DOHH2 (cell line): ENCODE data around the gene INHBC.
A peak's percentile ranks its signal among the peaks of the same experiment; 100 is the strongest.

ENCODE experiments used
- H3F3A ChIP-seq: fragments of 200-600 bp; sonication (generic), shearing (Covaris generic); 2 replicates; pipeline ENCODE4 v1.6.0; 2016; ENCODE audit warnings: antibody characterized with exemption, mild to moderate bottlenecking; ENCODE audit not compliant: control insufficient read depth, insufficient read depth
- H3K27ac ChIP-seq: fragments of 200-600 bp; sonication (generic); 2 replicates; pipeline ENCODE4 v1.5.1; 2014; ENCODE audit warnings: low read depth, mild to moderate bottlenecking, low read length, moderate library complexity
- H3K27me3 ChIP-seq: fragments of 200-600 bp; sonication (generic); 2 replicates; pipeline ENCODE4 v1.6.1; 2014; ENCODE audit warnings: mild to moderate bottlenecking, low read length, mixed read lengths; ENCODE audit not compliant: control insufficient read depth
- H3K36me3 ChIP-seq: fragments of 200-600 bp; sonication (generic); 2 replicates; pipeline ENCODE4 v1.6.1; 2014; ENCODE audit warnings: mild to moderate bottlenecking, low read length, moderate library complexity, mixed read lengths; ENCODE audit not compliant: control insufficient read depth
- H3K4me1 ChIP-seq: fragments of 200-600 bp; sonication (generic); 2 replicates; pipeline ENCODE4 v1.6.1; 2014; ENCODE audit warnings: mild to moderate bottlenecking, low read length, mixed read lengths; ENCODE audit not compliant: control insufficient read depth
- H3K4me2 ChIP-seq: fragments of 200-600 bp; sonication (generic); 2 replicates; pipeline ENCODE4 v1.6.0; 2014; ENCODE audit warnings: mild to moderate bottlenecking, low read length, moderate library complexity
- H3K4me3 ChIP-seq: fragments of 200-600 bp; sonication (generic); 2 replicates; pipeline ENCODE4 v1.5.1; 2014; ENCODE audit warnings: mild to moderate bottlenecking, low read length, mixed read lengths
- H3K79me2 ChIP-seq: fragments of 200-600 bp; sonication (generic); 2 replicates; pipeline ENCODE4 v1.6.1; 2014; ENCODE audit warnings: mild to moderate bottlenecking, low read length, mixed read lengths; ENCODE audit not compliant: control insufficient read depth
- H3K9me2 ChIP-seq: fragments of 200-600 bp; sonication (generic); replicated peaks from 2 replicates; pipeline ENCODE4 v1.6.1; 2014; ENCODE audit warnings: mild to moderate bottlenecking, low read length, mixed read lengths; ENCODE audit not compliant: control insufficient read depth
- H3K9me3 ChIP-seq: fragments of 200-600 bp; sonication (generic); 2 replicates; pipeline ENCODE4 v1.6.1; 2014; ENCODE audit warnings: antibody characterized with exemption, low read length, mixed read lengths; ENCODE audit not compliant: control insufficient read depth, insufficient read depth
- H4K20me1 ChIP-seq: fragments of 200-600 bp; sonication (generic); 2 replicates; pipeline ENCODE4 v1.6.0; 2014; ENCODE audit warnings: low read depth, mild to moderate bottlenecking, antibody characterized with exemption, low read length, moderate library complexity; ENCODE audit not compliant: control insufficient read depth, insufficient read depth
- CTCF ChIP-seq: fragments of 200-600 bp; sonication (generic); IDR thresholded peaks from one replicate; pipeline ENCODE4 v1.5.1; 2014; ENCODE audit warnings: antibody characterized with exemption, mild to moderate bottlenecking, low read depth, low read length; ENCODE audit not compliant: poor library complexity, severe bottlenecking
- EZH2phosphoT487 ChIP-seq: fragments of 200-600 bp; sonication (generic); IDR thresholded peaks from 2 replicates; pipeline ENCODE4 v1.6.1; 2017; ENCODE audit warnings: borderline replicate concordance, mild to moderate bottlenecking, antibody characterized with exemption, low read length, moderate library complexity, mixed read lengths

INHBC gene

GRCh38 chr12:57416039-57416996 lies 18.3 kb upstream of the INHBC start:
- Histone ChIP-seq H3K9me2 (no peaks in the 10 kb centered on the region), H3K36me3 (peaks cover 5% of the 10 kb centered on the region), H4K20me1 (no peaks in the 10 kb centered on the region; the same call in 1 of the 2 replicates), H3K4me1 (peaks cover 24% of the 10 kb centered on the region), H3K4me2 (0 out of 2 replicates have a peak overlapping the region, but pooled peaks have one; percentile 12), H3K27me3 (no peaks in the 10 kb centered on the region), H3K9me3 (no peaks in the 10 kb centered on the region), H3K27ac (no peak overlapping the region), H3K79me2 (peaks cover 90% of the 10 kb centered on the region), H3F3A (no peaks in the 10 kb centered on the region), H3K4me3 (no peak overlapping the region)
- TF ChIP-seq CTCF (no peak), EZH2phosphoT487 (no peak)

- no peak overlapping the region for H3K27ac ChIP-seq
- no peak overlapping the region for H3K4me2 ChIP-seq
- H3F3A ChIP-seq = no peaks in the 10 kb centered on the region
- no peaks in the 10 kb centered on the region for H3K9me2 ChIP-seq
- H3K36me3 ChIP-seq = peaks cover 22% of the 10 kb centered on the region
- H4K20me1 ChIP-seq = no peaks in the 10 kb centered on the region; the same call in 1 of the 2 replicates
- H3K4me1 ChIP-seq = peaks cover 24% of the 10 kb centered on the region
- peaks cover 90% of the 10 kb centered on the region for H3K79me2 ChIP-seq
- H3K27me3 ChIP-seq = no peaks in the 10 kb centered on the region
- TF ChIP-seq CTCF = no peak
- TF ChIP-seq EZH2phosphoT487 = no peak
- H3K9me3 ChIP-seq = no peaks in the 10 kb centered on the region
- no peak overlapping the region for H3K4me3 ChIP-seq
Observed at GRCh38 chr12:57418255-57418654, 16.3 kb upstream of the INHBC start.

GRCh38 chr12:57419495-57419894 lies 15.1 kb upstream of the INHBC start:
- Histone ChIP-seq H3K4me3 (no peak overlapping the region), H3F3A (no peaks in the 10 kb centered on the region), H3K9me3 (no peaks in the 10 kb centered on the region), H3K27me3 (no peaks in the 10 kb centered on the region), H3K36me3 (peaks cover 30% of the 10 kb centered on the region), H3K4me2 (no peak overlapping the region), H3K79me2 (peaks cover 86% of the 10 kb centered on the region), H3K9me2 (no peaks in the 10 kb centered on the region), H4K20me1 (no peaks in the 10 kb centered on the region; the same call in 1 of the 2 replicates), H3K4me1 (peaks cover 24% of the 10 kb centered on the region), H3K27ac (no peak overlapping the region)
- TF ChIP-seq CTCF = no peak
- no peak for TF ChIP-seq EZH2phosphoT487
